OCI-LY3 (cell line): Measurements from ENCODE around the gene CH25H.

Experiments
- CTCF ChIP-seq: fragments of 200-600, 300-600 bp; sonication (generic); IDR thresholded peaks from 2 replicates; pipeline ENCODE4 v1.5.1; 2014; ENCODE audit warnings: antibody characterized with exemption, low read length, low read depth
- EZH2phosphoT487 ChIP-seq: fragments of 200-600 bp; shearing (Covaris generic); IDR thresholded peaks from 2 replicates; pipeline ENCODE4 v1.6.1; 2018; ENCODE audit warnings: antibody characterized with exemption, mixed run types, low read depth

- TF ChIP-seq CTCF: no peak
- no peak for TF ChIP-seq EZH2phosphoT487
Measured at GRCh38 chr10:89156161-89156835, 50.8 kb downstream of the CH25H start.
